ENCODE measurements around the gene RGS11.
A peak's percentile ranks its signal among the peaks of the same experiment; 100 is the strongest.
"Not testable (repeated sequence)": the region's sequence is repeated elsewhere in the genome, so short reads cannot be mapped to it uniquely, and the experiment has no call there.

Gene RGS11

GRCh38 chr16:263182-263774 lies 12.5 kb downstream of the RGS11 start:
- DNase-seq (ENCODE audit: low read depth in 2 of 2): no peak

GRCh38 chr16:262121-262745 lies 13.5 kb downstream of the RGS11 start:
- DNase-seq (ENCODE audit: low read depth in 2 of 2): no peak

GRCh38 chr16:261031-261691 lies 14.6 kb downstream of the RGS11 start:
- DNase-seq (ENCODE audit: low read depth in 2 of 2): no peak

- DNase-seq (ENCODE audit: low read depth in 2 of 2): no peak
These were observed 15.4 kb downstream of the RGS11 start for GRCh38 chr16:260326-260725.

- DNase-seq (ENCODE audit: low read depth in 2 of 2): no peak
These were observed 15.9 kb downstream of the RGS11 start for GRCh38 chr16:259814-260253.

- DNase-seq (ENCODE audit: low read depth in 2 of 2): no peak
These were observed 16.5 kb downstream of the RGS11 start for GRCh38 chr16:259226-259625.

- DNase-seq (ENCODE audit: low read depth in 2 of 2): not testable (repeated sequence)
These were observed 17.7 kb downstream of the RGS11 start for GRCh38 chr16:258091-258490.

- DNase-seq (ENCODE audit: low read depth in 2 of 2): no peak
These were observed 20.6 kb downstream of the RGS11 start for GRCh38 chr16:255183-255582.

- no peak for DNase-seq (ENCODE audit: low read depth in 2 of 2)
These were observed 21.3 kb downstream of the RGS11 start for GRCh38 chr16:254461-254860.

GRCh38 chr16:253833-254232 lies 21.9 kb downstream of the RGS11 start:
- no peak for DNase-seq (ENCODE audit: low read depth in 2 of 2)

- no peak for DNase-seq (ENCODE audit: low read depth in 2 of 2)
These were observed 23.1 kb downstream of the RGS11 start for GRCh38 chr16:252366-253337.

- no peak for DNase-seq (ENCODE audit: low read depth in 2 of 2)
These were observed 26.3 kb downstream of the RGS11 start for GRCh38 chr16:249431-249830.

GRCh38 chr16:247027-247426 lies 28.7 kb downstream of the RGS11 start:
- no peak for DNase-seq (ENCODE audit: low read depth in 2 of 2)

GRCh38 chr16:245105-245504 lies 30.6 kb downstream of the RGS11 start:
- no peak for DNase-seq (ENCODE audit: low read depth in 2 of 2)

- no peak for DNase-seq (ENCODE audit: low read depth in 2 of 2)
These were observed 32.4 kb downstream of the RGS11 start for GRCh38 chr16:243348-243747.

- DNase-seq (ENCODE audit: low read depth in 2 of 2): no peak
These were observed 33.5 kb downstream of the RGS11 start for GRCh38 chr16:242281-242680.

GRCh38 chr16:240559-240958 lies 35.2 kb downstream of the RGS11 start:
- DNase-seq (ENCODE audit: low read depth in 2 of 2): no peak

- no peak for DNase-seq (ENCODE audit: low read depth in 2 of 2)
These were observed 35.8 kb downstream of the RGS11 start for GRCh38 chr16:239948-240277.

GRCh38 chr16:234468-235305 lies 41.1 kb downstream of the RGS11 start, which contains the start of gene FAM234A:
TSS of gene FAM234A (plus strand) at chr16:234821. CDS start at chr16:254414, 19,593 bp downstream.
- DNase-seq (ENCODE audit: low read depth in 2 of 2): peak; percentile 83 to 92

GRCh38 chr16:230949-231348 lies 44.8 kb downstream of the RGS11 start:
- DNase-seq (ENCODE audit: low read depth in 2 of 2): no peak

GRCh38 chr16:230351-230750 lies 45.4 kb downstream of the RGS11 start:
- not testable (repeated sequence) for DNase-seq (ENCODE audit: low read depth in 2 of 2)

All from stimulated activated CD8-positive, alpha-beta memory T cell treated with anti-CD3 and anti-CD28 coated beads, Interleukin-2, amount 100 ng/mL, for 1 hour (primary cell).